MM.1S (cell line): ENCODE data around the gene KCNC3.

Source experiments
- DNase-seq: peaks from one replicate; pipeline ENCODE4 v3.0.0-alpha.2; 2015
- H2AFZ ChIP-seq: fragments of 300-600 bp; sonication (generic); 2 replicates; pipeline ENCODE4 v1.6.0; 2016; ENCODE audit warnings: antibody characterized with exemption, low read length
- H3F3A ChIP-seq: fragments of 300-600 bp; sonication (generic); 2 replicates; pipeline ENCODE4 v1.6.1; 2016; ENCODE audit warnings: mild to moderate bottlenecking, antibody characterized with exemption, low read length, moderate library complexity, mixed read lengths; ENCODE audit not compliant: insufficient read depth
- H3K27ac ChIP-seq: fragments of 300-600 bp; sonication (generic); 2 replicates; pipeline ENCODE4 v1.5.1; 2016; ENCODE audit warnings: mild to moderate bottlenecking, low read length
- H3K27me3 ChIP-seq: fragments of 300-600 bp; sonication (generic); replicated peaks from 2 replicates; pipeline ENCODE4 v1.6.0; 2016; ENCODE audit warnings: low read length; ENCODE audit not compliant: insufficient read depth
- H3K36me3 ChIP-seq: fragments of 300-600 bp; sonication (generic); replicated peaks from 2 replicates; pipeline ENCODE4 v1.6.1; 2016; ENCODE audit warnings: mild to moderate bottlenecking, low read length, mixed read lengths; ENCODE audit not compliant: insufficient read depth
- H3K4me1 ChIP-seq: fragments of 300-600 bp; sonication (generic); 2 replicates; pipeline ENCODE4 v1.6.1; 2016; ENCODE audit warnings: low read length, mixed read lengths
- H3K4me2 ChIP-seq: fragments of 300-600 bp; sonication (generic); 2 replicates; pipeline ENCODE4 v1.6.0; 2016; ENCODE audit warnings: low read depth, low read length
- H3K4me3 ChIP-seq: fragments of 300-600 bp; sonication (generic); 2 replicates; pipeline ENCODE4 v1.5.1; 2016; ENCODE audit warnings: low read length, mixed read lengths
- H3K79me2 ChIP-seq: fragments of 300-600 bp; sonication (generic); 2 replicates; pipeline ENCODE4 v1.6.1; 2016; ENCODE audit warnings: mixed run types, low read length, mixed read lengths
- H3K9ac ChIP-seq: fragments of 300-600 bp; sonication (generic); 2 replicates; pipeline ENCODE4 v1.6.1; 2016; ENCODE audit warnings: low read length, mixed read lengths
- H3K9me2 ChIP-seq: fragments of 300-600 bp; sonication (generic); replicated peaks from 2 replicates; pipeline ENCODE4 v1.6.1; 2016; ENCODE audit warnings: mild to moderate bottlenecking, low read length, mixed read lengths; ENCODE audit not compliant: insufficient read depth
- H3K9me3 ChIP-seq: fragments of 300-600 bp; sonication (generic); replicated peaks from 2 replicates; pipeline ENCODE4 v1.6.1; 2016; ENCODE audit warnings: mild to moderate bottlenecking, low read length, mixed read lengths; ENCODE audit not compliant: insufficient read depth
- H4K20me1 ChIP-seq: fragments of 300-600 bp; sonication (generic); 2 replicates; pipeline ENCODE4 v1.6.1; 2016; ENCODE audit warnings: mild to moderate bottlenecking, low read length, moderate library complexity, mixed read lengths; ENCODE audit not compliant: insufficient read depth
- CTCF ChIP-seq: fragments of 300-600 bp; sonication (generic); IDR thresholded peaks from 2 replicates; pipeline ENCODE4 v1.5.1; 2016; ENCODE audit warnings: antibody characterized with exemption, low read length, mixed read lengths
- EZH2 ChIP-seq: fragments of 300-600 bp; sonication (generic); optimal IDR thresholded peaks from 2 replicates; pipeline ENCODE3; 2017; ENCODE audit warnings: low read depth, mild to moderate bottlenecking, antibody characterized with exemption, low read length, mixed read lengths
- EZH2phosphoT487 ChIP-seq: fragments of 300-600 bp; sonication (generic); IDR thresholded peaks from 2 replicates; pipeline ENCODE4 v1.6.1; 2018; ENCODE audit warnings: antibody characterized with exemption, low read length

The KCNC3 gene

DNA sequence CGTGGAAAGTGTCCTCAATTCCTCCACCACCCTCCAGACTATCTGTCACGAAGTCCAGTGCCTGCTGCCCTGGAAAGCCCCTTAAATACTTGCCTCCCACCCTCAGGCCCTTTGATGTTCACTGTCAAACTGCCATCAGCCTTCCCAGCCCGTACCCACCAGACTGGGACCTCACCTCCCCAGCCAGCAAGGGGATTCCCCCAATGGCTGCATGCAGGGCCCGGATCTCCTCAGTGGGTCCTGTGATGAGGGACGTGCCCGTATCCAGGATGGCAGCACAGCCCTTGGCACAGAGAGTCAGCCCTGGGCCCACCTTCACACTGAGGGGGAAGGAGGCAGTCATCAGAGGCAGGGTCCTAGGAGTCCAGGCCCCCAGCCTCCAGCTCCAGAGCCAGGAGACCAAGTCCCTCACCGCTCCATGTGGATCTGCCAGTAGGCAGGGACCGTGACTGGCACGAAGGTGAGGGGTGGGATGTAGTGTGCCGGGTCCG is 30.2 kb upstream of the KCNC3 start:
- no peak overlapping the region for H3K4me3 ChIP-seq
- no peaks in the 10 kb centered on the region for H3K9me2 ChIP-seq
- H3K9ac ChIP-seq = no peak overlapping the region
- no peaks in the 10 kb centered on the region for H3K36me3 ChIP-seq
- H2AFZ ChIP-seq = no peak overlapping the region
- peaks cover 88% of the 10 kb centered on the region for H3K27me3 ChIP-seq
- H3F3A ChIP-seq = no peaks in the 10 kb centered on the region
- DNase-seq = no peak
- H3K9me3 ChIP-seq = no peaks in the 10 kb centered on the region
- H3K4me1 ChIP-seq = no peaks in the 10 kb centered on the region
- H4K20me1 ChIP-seq = no peaks in the 10 kb centered on the region
- no peak overlapping the region for H3K4me2 ChIP-seq
- TF ChIP-seq CTCF = no peak
- no peak for TF ChIP-seq EZH2phosphoT487
- no peak for TF ChIP-seq EZH2
- no peaks in the 10 kb centered on the region for H3K79me2 ChIP-seq
- H3K27ac ChIP-seq = no peak overlapping the region

- Histone ChIP-seq H3K9ac (no peak overlapping the region), H2AFZ (no peak overlapping the region), H3K9me2 (no peaks in the 10 kb centered on the region), H3K79me2 (no peaks in the 10 kb centered on the region), H3K36me3 (no peaks in the 10 kb centered on the region), H3K9me3 (no peaks in the 10 kb centered on the region), H3F3A (no peaks in the 10 kb centered on the region), H4K20me1 (no peaks in the 10 kb centered on the region), H3K4me3 (no peak overlapping the region), H3K4me2 (no peak overlapping the region), H3K27me3 (peaks cover 89% of the 10 kb centered on the region), H3K27ac (no peak overlapping the region), H3K4me1 (no peaks in the 10 kb centered on the region)
- TF ChIP-seq EZH2 = no peak
- no peak for TF ChIP-seq CTCF
- no peak for TF ChIP-seq EZH2phosphoT487
- no peak for DNase-seq
Measured at GRCh38 chr19:50358483-50359327, 29.5 kb upstream of the KCNC3 start.

DNA sequence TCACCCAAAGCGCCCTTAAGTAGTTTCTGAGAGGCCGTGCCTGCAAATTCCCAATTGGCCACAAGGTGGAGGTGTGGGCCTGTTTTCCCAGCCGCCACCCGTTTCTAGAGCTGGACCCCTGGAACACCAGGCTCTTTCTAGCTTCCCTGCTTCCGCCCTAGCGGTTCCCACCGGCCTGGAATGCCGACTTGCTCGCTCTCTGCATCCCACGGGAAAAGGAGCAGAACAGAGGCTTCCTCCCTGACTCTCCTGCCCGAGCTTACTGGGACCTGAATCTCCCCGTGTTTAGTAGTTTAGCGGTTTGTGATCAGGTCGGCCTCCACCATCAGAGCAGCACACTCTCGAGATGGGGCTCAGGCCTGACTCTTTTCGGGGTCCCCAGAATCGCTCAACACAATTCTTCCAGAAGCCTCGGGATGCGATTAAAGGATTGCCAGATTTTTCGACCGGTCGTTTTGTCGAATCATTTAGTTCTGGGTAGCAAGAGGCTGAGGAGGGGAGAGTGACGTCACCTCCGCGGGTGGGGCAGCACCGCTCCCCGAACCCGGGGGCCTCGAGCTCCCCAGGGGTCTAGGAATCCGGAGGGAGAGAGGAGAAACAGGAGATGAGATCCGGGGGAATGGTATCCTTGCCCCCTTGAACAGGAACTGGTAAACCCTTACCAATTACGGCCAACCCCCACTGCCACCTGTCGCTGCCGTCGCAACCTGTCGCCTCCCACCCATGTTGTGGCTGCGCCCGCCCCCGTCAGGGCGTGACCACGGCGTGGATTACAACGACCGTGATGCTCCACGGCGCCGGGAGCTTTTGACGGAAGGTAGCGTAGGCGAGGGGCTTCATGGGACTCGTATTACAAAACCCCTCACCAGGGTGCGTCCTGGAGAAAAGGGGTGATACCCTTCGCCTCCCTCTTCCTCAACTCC is 28.3 kb upstream of the KCNC3 start:
- Histone ChIP-seq H4K20me1 (no peaks in the 10 kb centered on the region), H3K9ac (no peak overlapping the region), H3K9me2 (no peaks in the 10 kb centered on the region), H3K4me3 (peak overlapping the region; percentile 29; the same call in 1 of the 2 replicates), H3K36me3 (no peaks in the 10 kb centered on the region), H3K27me3 (peaks cover 88% of the 10 kb centered on the region), H2AFZ (peak overlapping the region; percentile 49; the same call in 1 of the 2 replicates), H3K79me2 (no peaks in the 10 kb centered on the region), H3K9me3 (no peaks in the 10 kb centered on the region), H3K4me2 (peak overlapping the region; percentile 58; the same call in 1 of the 2 replicates), H3F3A (no peaks in the 10 kb centered on the region), H3K4me1 (no peaks in the 10 kb centered on the region), H3K27ac (no peak overlapping the region)
- DNase-seq = peak; percentile 38
- TF ChIP-seq CTCF (peak; percentile 75), EZH2phosphoT487 (no peak)
